Ishikawa (cell line): ENCODE data around the gene CDC42BPA.

Experiments used
- CEBPB ChIP-seq: IDR thresholded peaks from 2 replicates; pipeline ENCODE4 v1.6.1; 2012
- EGR1 ChIP-seq: IDR thresholded peaks from 2 replicates; pipeline ENCODE4 v1.6.1; 2012
- EP300 ChIP-seq: IDR thresholded peaks from 2 replicates; pipeline ENCODE4 v1.6.1; 2012; ENCODE audit warnings: borderline replicate concordance
- FOXM1 ChIP-seq: IDR thresholded peaks from 2 replicates; pipeline ENCODE4 v1.6.1; 2012; ENCODE audit warnings: low read depth, borderline replicate concordance
- MAX ChIP-seq: IDR thresholded peaks from 2 replicates; pipeline ENCODE4 v1.6.1; 2012
- NFIC ChIP-seq: IDR thresholded peaks from 2 replicates; pipeline ENCODE4 v1.6.1; 2012
- RAD21 ChIP-seq: IDR thresholded peaks from 2 replicates; pipeline ENCODE4 v1.6.1; 2012; ENCODE audit warnings: low read depth
- TEAD4 ChIP-seq: IDR thresholded peaks from 2 replicates; pipeline ENCODE4 v1.6.1; 2012
- YY1 ChIP-seq: IDR thresholded peaks from 2 replicates; pipeline ENCODE4 v1.6.1; 2012; ENCODE audit warnings: low read depth
- ZBTB7A ChIP-seq: IDR thresholded peaks from 2 replicates; pipeline ENCODE4 v1.6.1; 2012; ENCODE audit warnings: low read depth
- TF ChIP-seq, protein P1 (sequence below): IDR thresholded peaks from 2 replicates; pipeline ENCODE4 v1.6.1; 2012; ENCODE audit warnings: low read depth, mild to moderate bottlenecking

- TF ChIP-seq YY1: no peak
- no peak for TF ChIP-seq EP300
- no peak for TF ChIP-seq CEBPB
- TF ChIP-seq MAX: no peak
- no peak for TF ChIP-seq TEAD4
- TF ChIP-seq NFIC: no peak
- TF ChIP-seq, protein P1, sequence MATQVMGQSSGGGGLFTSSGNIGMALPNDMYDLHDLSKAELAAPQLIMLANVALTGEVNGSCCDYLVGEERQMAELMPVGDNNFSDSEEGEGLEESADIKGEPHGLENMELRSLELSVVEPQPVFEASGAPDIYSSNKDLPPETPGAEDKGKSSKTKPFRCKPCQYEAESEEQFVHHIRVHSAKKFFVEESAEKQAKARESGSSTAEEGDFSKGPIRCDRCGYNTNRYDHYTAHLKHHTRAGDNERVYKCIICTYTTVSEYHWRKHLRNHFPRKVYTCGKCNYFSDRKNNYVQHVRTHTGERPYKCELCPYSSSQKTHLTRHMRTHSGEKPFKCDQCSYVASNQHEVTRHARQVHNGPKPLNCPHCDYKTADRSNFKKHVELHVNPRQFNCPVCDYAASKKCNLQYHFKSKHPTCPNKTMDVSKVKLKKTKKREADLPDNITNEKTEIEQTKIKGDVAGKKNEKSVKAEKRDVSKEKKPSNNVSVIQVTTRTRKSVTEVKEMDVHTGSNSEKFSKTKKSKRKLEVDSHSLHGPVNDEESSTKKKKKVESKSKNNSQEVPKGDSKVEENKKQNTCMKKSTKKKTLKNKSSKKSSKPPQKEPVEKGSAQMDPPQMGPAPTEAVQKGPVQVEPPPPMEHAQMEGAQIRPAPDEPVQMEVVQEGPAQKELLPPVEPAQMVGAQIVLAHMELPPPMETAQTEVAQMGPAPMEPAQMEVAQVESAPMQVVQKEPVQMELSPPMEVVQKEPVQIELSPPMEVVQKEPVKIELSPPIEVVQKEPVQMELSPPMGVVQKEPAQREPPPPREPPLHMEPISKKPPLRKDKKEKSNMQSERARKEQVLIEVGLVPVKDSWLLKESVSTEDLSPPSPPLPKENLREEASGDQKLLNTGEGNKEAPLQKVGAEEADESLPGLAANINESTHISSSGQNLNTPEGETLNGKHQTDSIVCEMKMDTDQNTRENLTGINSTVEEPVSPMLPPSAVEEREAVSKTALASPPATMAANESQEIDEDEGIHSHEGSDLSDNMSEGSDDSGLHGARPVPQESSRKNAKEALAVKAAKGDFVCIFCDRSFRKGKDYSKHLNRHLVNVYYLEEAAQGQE: no peak
- no peak for TF ChIP-seq ZBTB7A
- no peak for TF ChIP-seq EGR1
- TF ChIP-seq RAD21: no peak
- TF ChIP-seq FOXM1: no peak
Observed at GRCh38 chr1:227032396-227032795, 285.9 kb downstream of the CDC42BPA start.
